ENCODE data around the gene MTMR12. TPM values are rescaled to one million over a fixed set of nuclear protein-coding genes. Genes with fewer than 3 reads are reported as not detected.

MTMR12 gene
- total and polyA plus RNA-seq, 2 donors from 2014 or later = 9.3 to 52.8 TPM

DNA sequence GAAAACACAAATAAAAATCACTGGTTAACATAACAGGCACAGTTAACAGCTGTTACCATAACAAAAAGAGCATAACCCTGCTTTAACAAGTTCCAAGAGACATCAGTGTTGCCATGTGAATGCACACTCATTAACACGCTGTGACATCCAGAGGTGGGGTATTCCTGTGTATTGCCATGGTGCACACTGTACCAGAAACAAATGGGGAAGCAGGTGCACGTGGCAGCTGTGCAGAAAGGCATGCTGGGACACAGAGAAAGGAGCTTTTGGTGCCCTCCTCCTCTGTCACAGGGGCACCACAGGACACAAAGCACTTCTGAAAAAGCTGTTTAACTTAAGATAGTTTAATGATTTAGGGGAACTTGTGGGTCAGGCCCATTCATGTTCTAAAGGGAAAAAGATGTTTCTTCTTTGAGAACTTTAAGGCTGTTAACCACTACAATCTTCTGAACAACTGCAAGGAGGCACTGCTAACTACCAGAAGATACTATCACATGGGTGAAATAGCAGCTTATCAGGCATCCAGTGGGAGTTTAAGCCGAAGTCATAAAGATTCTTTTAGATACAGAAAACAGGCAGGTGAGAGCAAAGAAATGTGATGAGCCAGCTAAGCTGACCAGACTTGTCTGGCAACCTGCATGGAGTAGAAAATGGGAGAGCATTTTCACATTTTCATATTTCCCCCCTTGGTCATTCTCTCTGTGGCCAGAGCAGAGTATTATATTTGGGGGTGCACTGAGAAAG, 82.2 kb downstream of the MTMR12 start:
- intact Hi-C loops (cut with DNase I) = loop anchor here (10.0 kb wide), 1 partner anchor 94 kb away; no protein-coding TSS in a partner anchor
- H3K9ac ChIP-seq (ENCODE audit: low read length in 3 of 3) = no peak overlapping the region
- no peak overlapping the region for H3K27ac ChIP-seq (ENCODE audit: low read depth in 2 of 2, low read length in 2 of 2)
- H3K27me3 ChIP-seq (ENCODE audit: control insufficient read depth, insufficient read depth, low read length) = no peaks in the 10 kb centered on the region
- FAIRE-seq (no peak), DNase-seq (no peak)
- TF ChIP-seq, protein P1, sequence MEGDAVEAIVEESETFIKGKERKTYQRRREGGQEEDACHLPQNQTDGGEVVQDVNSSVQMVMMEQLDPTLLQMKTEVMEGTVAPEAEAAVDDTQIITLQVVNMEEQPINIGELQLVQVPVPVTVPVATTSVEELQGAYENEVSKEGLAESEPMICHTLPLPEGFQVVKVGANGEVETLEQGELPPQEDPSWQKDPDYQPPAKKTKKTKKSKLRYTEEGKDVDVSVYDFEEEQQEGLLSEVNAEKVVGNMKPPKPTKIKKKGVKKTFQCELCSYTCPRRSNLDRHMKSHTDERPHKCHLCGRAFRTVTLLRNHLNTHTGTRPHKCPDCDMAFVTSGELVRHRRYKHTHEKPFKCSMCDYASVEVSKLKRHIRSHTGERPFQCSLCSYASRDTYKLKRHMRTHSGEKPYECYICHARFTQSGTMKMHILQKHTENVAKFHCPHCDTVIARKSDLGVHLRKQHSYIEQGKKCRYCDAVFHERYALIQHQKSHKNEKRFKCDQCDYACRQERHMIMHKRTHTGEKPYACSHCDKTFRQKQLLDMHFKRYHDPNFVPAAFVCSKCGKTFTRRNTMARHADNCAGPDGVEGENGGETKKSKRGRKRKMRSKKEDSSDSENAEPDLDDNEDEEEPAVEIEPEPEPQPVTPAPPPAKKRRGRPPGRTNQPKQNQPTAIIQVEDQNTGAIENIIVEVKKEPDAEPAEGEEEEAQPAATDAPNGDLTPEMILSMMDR (IDR thresholded peaks at IDR 0.05; ENCODE audit: borderline replicate concordance, extremely low read depth, insufficient read depth) = no peak
- peaks cover 0 to 14% (median 7%) of the 10 kb centered on the region in 3 donors for H3K36me3 ChIP-seq (ENCODE audit: control insufficient read depth in 2 of 3, insufficient read depth in 3 of 3, low read length in 3 of 3)
- no peak overlapping the region for H3K4me3 ChIP-seq (ENCODE audit: low read length in 3 of 3)
- H3K4me1 ChIP-seq (ENCODE audit: control insufficient read depth in 2 of 3, insufficient read depth in 2 of 3, low read depth in 1 of 3, low read length in 3 of 3) = peaks cover 0 to 22% (median 22%) of the 10 kb centered on the region in 3 donors
- H3K9me3 ChIP-seq (ENCODE audit: control insufficient read depth in 2 of 3, insufficient read depth in 1 of 3, low read length in 3 of 3) = no peaks in the 10 kb centered on the region

GRCh38 chr5:32229586-32229985, 83.2 kb downstream of the MTMR12 start:
- DNase-seq (no peak), FAIRE-seq (no peak)
- no peak overlapping the region for H3K27ac ChIP-seq (ENCODE audit: low read depth in 2 of 2, low read length in 2 of 2)
- H3K36me3 ChIP-seq (ENCODE audit: control insufficient read depth in 2 of 3, insufficient read depth in 3 of 3, low read length in 3 of 3) = peaks cover 0 to 10% (median 6%) of the 10 kb centered on the region in 3 donors
- H3K9ac ChIP-seq (ENCODE audit: low read length in 3 of 3) = no peak overlapping the region
- intact Hi-C loops (cut with DNase I) = no loop called here
- H3K4me3 ChIP-seq (ENCODE audit: low read length in 3 of 3) = no peak overlapping the region
- H3K9me3 ChIP-seq (ENCODE audit: control insufficient read depth in 2 of 3, insufficient read depth in 1 of 3, low read length in 3 of 3) = no peaks in the 10 kb centered on the region
- TF ChIP-seq, protein P1 (IDR thresholded peaks at IDR 0.05; ENCODE audit: borderline replicate concordance, extremely low read depth, insufficient read depth) = no peak
- H3K27me3 ChIP-seq (ENCODE audit: control insufficient read depth, insufficient read depth, low read length) = no peaks in the 10 kb centered on the region
- peaks cover 0 to 26% (median 22%) of the 10 kb centered on the region in 3 donors for H3K4me1 ChIP-seq (ENCODE audit: control insufficient read depth in 2 of 3, insufficient read depth in 2 of 3, low read depth in 1 of 3, low read length in 3 of 3)

GRCh38 chr5:32228816-32229215, 83.9 kb downstream of the MTMR12 start:
- Histone ChIP-seq H3K27ac (ENCODE audit: low read depth in 2 of 2, low read length in 2 of 2) (no peak overlapping the region), H3K4me3 (ENCODE audit: low read length in 3 of 3) (no peak overlapping the region)

More at GRCh38 chr5:32228816-32229215, 83.9 kb downstream of the MTMR12 start:
- no peak for DNase-seq
- Histone ChIP-seq H3K27me3 (ENCODE audit: control insufficient read depth, insufficient read depth, low read length) (no peaks in the 10 kb centered on the region), H3K4me1 (ENCODE audit: control insufficient read depth in 2 of 3, insufficient read depth in 2 of 3, low read depth in 1 of 3, low read length in 3 of 3) (peaks cover 0 to 22% (median 20%) of the 10 kb centered on the region in 3 donors), H3K9me3 (ENCODE audit: control insufficient read depth in 2 of 3, insufficient read depth in 1 of 3, low read length in 3 of 3) (no peaks in the 10 kb centered on the region), H3K9ac (ENCODE audit: low read length in 3 of 3) (no peak overlapping the region), H3K36me3 (ENCODE audit: control insufficient read depth in 2 of 3, insufficient read depth in 3 of 3, low read length in 3 of 3) (peaks cover 0 to 10% (median 4%) of the 10 kb centered on the region in 3 donors)
- TF ChIP-seq, protein P1 (IDR thresholded peaks at IDR 0.05; ENCODE audit: borderline replicate concordance, extremely low read depth, insufficient read depth) = no peak
- FAIRE-seq = no peak
- intact Hi-C loops (cut with DNase I) = no loop called here

All from kidney (tissue), 14 donors.